Activated CD4-positive, alpha-beta T cell treated with anti-CD3 and anti-CD28 coated beads, Interleukin-2, amount 50 U/mL, for 16 hours (primary cell): Measurements from ENCODE around the gene ECM2.

Experiments
- DNase-seq: peaks from one replicate; pipeline ENCODE4 v3.0.0-alpha.2; 2020

ECM2 gene

DNA sequence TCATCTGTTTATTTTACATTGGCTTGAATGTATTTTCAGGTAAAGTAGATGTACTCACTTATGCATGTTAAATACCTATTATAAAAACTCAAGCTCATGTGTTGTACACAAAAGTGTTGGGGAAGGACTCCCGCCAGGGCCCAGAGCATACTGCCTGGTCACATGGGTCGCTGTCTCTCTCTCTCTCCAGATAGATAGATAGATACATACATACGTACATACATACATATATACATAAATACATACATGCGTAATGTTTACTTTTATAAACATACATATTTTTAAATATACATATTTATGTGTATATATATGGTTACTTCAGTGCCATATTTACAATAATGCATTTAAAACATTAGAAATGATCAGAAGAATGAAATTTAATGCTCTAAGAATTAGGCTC is 78.2 kb downstream of the ECM2 start:
- DNase-seq, result no peak

DNA sequence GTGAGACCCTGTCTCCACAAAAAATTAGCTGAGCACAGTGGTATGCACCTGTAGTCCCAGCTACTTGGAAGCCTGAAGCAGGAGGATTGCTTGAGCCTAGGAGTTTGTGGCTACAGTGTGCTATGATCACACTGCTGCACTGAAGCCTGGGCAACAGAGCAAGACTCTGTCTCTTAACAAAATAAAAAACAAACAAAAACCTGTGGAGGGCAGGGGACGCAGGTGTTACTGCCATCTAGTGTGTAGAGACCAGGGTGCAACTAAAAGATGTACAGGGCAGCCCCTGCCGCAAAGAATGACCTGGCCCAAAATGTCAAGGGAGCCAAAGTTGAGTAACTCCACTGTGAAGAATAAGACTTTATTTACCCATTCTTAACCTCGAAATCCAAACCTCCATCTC is 80.6 kb downstream of the ECM2 start:
- DNase-seq, result peak; percentile 8

DNA sequence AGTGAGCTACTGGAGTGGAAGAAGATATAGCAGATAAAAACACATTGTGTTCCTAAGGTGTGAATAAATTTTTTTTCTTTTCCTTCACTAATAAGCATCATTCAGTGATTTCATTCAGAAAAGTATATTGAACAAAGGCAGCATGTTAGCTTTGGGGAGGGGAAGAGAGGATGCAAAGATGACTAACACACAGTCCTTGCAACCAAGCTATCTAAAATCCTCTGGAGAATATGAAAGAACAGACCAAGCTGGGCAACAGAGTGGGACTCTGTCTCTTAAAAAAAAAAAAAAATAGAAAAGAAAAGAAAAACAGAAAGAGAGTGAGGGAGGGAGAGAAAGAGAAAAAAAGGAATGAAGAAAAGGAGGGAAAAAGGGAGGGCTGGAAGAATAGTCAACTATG is 89.3 kb downstream of the ECM2 start:
- DNase-seq, result no peak
